Activated CD4-positive, alpha-beta T cell treated with anti-CD3 and anti-CD28 coated beads, Interleukin-2, amount 50 U/mL, for 16 hours (primary cell): ENCODE results near the gene NR2C2AP.
"Not testable (repeated sequence)": the region's sequence is repeated elsewhere in the genome, so short reads cannot be mapped to it uniquely, and the experiment has no call there.

Source experiments
- DNase-seq: peaks from one replicate; pipeline ENCODE4 v3.0.0-alpha.2; 2020

Gene NR2C2AP

GRCh38 chr19:19203012-19203856 is at the start of gene NR2C2AP:
NR2C2AP (minus strand) TSS chr19:19203414; CDS start chr19:19203060, 354 bp downstream.
- peak; percentile 95 for DNase-seq

GRCh38 chr19:19250196-19250801 is 47.1 kb upstream of the NR2C2AP start:
- no peak for DNase-seq

- no peak for DNase-seq
These were observed 37.3 kb upstream of the NR2C2AP start for GRCh38 chr19:19240476-19240875.

GRCh38 chr19:19239675-19240074 is 36.5 kb upstream of the NR2C2AP start:
- no peak for DNase-seq

- DNase-seq = no peak
These were observed 35.1 kb upstream of the NR2C2AP start for GRCh38 chr19:19238126-19238894.

- no peak for DNase-seq
These were observed 33.0 kb upstream of the NR2C2AP start for GRCh38 chr19:19236173-19236572.

GRCh38 chr19:19234220-19234816 is 31.1 kb upstream of the NR2C2AP start:
- no peak for DNase-seq

- no peak for DNase-seq
These were observed 29.1 kb upstream of the NR2C2AP start for GRCh38 chr19:19232261-19232721.

- DNase-seq = no peak
These were observed 27.8 kb upstream of the NR2C2AP start for GRCh38 chr19:19230999-19231398.

GRCh38 chr19:19229701-19230100 is 26.5 kb upstream of the NR2C2AP start:
- DNase-seq = no peak

- no peak for DNase-seq
These were observed 24.0 kb upstream of the NR2C2AP start for GRCh38 chr19:19227217-19227616.

- DNase-seq = no peak
These were observed 23.4 kb upstream of the NR2C2AP start for GRCh38 chr19:19226663-19227062.

GRCh38 chr19:19226204-19226603 is 23.0 kb upstream of the NR2C2AP start:
- DNase-seq = no peak

GRCh38 chr19:19224852-19225494 is 21.8 kb upstream of the NR2C2AP start:
- peak; percentile 73 for DNase-seq

GRCh38 chr19:19224150-19224851 is 21.1 kb upstream of the NR2C2AP start:
- DNase-seq = no peak

GRCh38 chr19:19223636-19224035 is 20.4 kb upstream of the NR2C2AP start:
- no peak for DNase-seq

GRCh38 chr19:19223060-19223459 is 19.8 kb upstream of the NR2C2AP start:
- DNase-seq = no peak

- not testable (repeated sequence) for DNase-seq
These were observed 17.8 kb upstream of the NR2C2AP start for GRCh38 chr19:19221000-19221399.

GRCh38 chr19:19218911-19219310 is 15.7 kb upstream of the NR2C2AP start:
- no peak for DNase-seq

- DNase-seq = peak; percentile 20
These were observed 13.9 kb upstream of the NR2C2AP start for GRCh38 chr19:19217099-19217498.

- no peak for DNase-seq
These were observed 12.6 kb upstream of the NR2C2AP start for GRCh38 chr19:19215792-19216191.

GRCh38 chr19:19214892-19215291 is 11.7 kb upstream of the NR2C2AP start:
- no peak for DNase-seq
